Measurements from ENCODE around the gene CDH4. TPM values are rescaled to one million over a fixed set of nuclear protein-coding genes. Genes with fewer than 3 reads are reported as not detected.

CDH4 gene
- total RNA-seq, 2 experiments from 2014 or later: not detected

DNA sequence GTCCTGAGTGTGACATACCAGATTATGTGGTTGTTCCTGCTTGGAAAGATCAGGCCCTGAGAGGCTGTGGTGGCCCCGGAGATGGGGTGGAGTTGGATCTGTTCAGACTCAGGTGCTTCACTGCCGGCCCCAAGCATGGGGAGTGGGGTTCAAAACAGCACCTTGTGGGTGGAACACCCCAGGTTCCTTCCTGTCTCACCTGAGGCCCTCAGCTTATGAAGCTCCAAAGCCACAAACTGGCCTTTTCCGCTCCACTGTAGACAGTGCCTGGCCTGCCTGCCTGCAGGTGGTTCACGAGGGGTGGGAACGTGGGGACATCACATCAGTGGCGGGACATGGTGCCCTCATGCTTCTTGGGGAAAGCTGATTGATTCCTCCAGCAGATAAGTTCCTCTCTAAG, 667.2 kb downstream of the CDH4 start:
- Histone ChIP-seq H2AFZ (ENCODE audit: low read length) (no peak overlapping the region), H3K9me2 (ENCODE audit: insufficient read depth, low read length) (no peaks in the 10 kb centered on the region), H3K27ac (ENCODE audit: low read depth, low read length, poor library complexity, severe bottlenecking) (no peak overlapping the region), H4K20me1 (ENCODE audit: insufficient read depth, low read length) (no peaks in the 10 kb centered on the region), H3K4me1 (ENCODE audit: insufficient read depth, low read length, poor library complexity, severe bottlenecking) (no peaks in the 10 kb centered on the region), H3K4me2 (ENCODE audit: low read length) (no peak overlapping the region), H3K9me3 (ENCODE audit: low read length) (no peaks in the 10 kb centered on the region), H3K36me3 (ENCODE audit: insufficient read depth, low read length) (no peaks in the 10 kb centered on the region), H3K4me3 (ENCODE audit: low read depth, low read length, poor library complexity, severe bottlenecking) (no peak overlapping the region), H3K79me2 (ENCODE audit: insufficient read depth, low read depth, low read length) (no peaks in the 10 kb centered on the region)
- intact Hi-C loops (cut with micrococcal nuclease; ENCODE audit: unreplicated experiment): no loop called here
- BruUV-seq (replicated peaks): no TSS peak
- CTCF ChIA-PET (ENCODE audit: unreplicated experiment): no interaction called here
- no peak for DNase-seq (ENCODE audit: low spot score)
- TF ChIP-seq, protein P1, sequence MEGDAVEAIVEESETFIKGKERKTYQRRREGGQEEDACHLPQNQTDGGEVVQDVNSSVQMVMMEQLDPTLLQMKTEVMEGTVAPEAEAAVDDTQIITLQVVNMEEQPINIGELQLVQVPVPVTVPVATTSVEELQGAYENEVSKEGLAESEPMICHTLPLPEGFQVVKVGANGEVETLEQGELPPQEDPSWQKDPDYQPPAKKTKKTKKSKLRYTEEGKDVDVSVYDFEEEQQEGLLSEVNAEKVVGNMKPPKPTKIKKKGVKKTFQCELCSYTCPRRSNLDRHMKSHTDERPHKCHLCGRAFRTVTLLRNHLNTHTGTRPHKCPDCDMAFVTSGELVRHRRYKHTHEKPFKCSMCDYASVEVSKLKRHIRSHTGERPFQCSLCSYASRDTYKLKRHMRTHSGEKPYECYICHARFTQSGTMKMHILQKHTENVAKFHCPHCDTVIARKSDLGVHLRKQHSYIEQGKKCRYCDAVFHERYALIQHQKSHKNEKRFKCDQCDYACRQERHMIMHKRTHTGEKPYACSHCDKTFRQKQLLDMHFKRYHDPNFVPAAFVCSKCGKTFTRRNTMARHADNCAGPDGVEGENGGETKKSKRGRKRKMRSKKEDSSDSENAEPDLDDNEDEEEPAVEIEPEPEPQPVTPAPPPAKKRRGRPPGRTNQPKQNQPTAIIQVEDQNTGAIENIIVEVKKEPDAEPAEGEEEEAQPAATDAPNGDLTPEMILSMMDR (conservative IDR thresholded peaks at IDR 0.05; ENCODE audit: low read length): no peak
- TF ChIP-seq EZH2phosphoT487 (IDR thresholded peaks at IDR 0.05; ENCODE audit: borderline replicate concordance, low read depth, low read length): no peak
- POLR2A ChIA-PET: no interaction called here

GRCh38 chr20:61919675-61920365, 667.8 kb downstream of the CDH4 start:
- H3K9me3 ChIP-seq (ENCODE audit: low read length): no peaks in the 10 kb centered on the region
- H3K79me2 ChIP-seq (ENCODE audit: insufficient read depth, low read depth, low read length): no peaks in the 10 kb centered on the region
- H3K9me2 ChIP-seq (ENCODE audit: insufficient read depth, low read length): no peaks in the 10 kb centered on the region
- H3K4me1 ChIP-seq (ENCODE audit: insufficient read depth, low read length, poor library complexity, severe bottlenecking): no peaks in the 10 kb centered on the region
- H3K4me2 ChIP-seq (ENCODE audit: low read length): no peak overlapping the region
- BruUV-seq (replicated peaks): no TSS peak
- H3K36me3 ChIP-seq (ENCODE audit: insufficient read depth, low read length): no peaks in the 10 kb centered on the region
- no peak overlapping the region for H2AFZ ChIP-seq (ENCODE audit: low read length)
- no peaks in the 10 kb centered on the region for H4K20me1 ChIP-seq (ENCODE audit: insufficient read depth, low read length)
- intact Hi-C loops (cut with micrococcal nuclease; ENCODE audit: unreplicated experiment): no loop called here
- POLR2A ChIA-PET: no interaction called here
- H3K4me3 ChIP-seq (ENCODE audit: low read depth, low read length, poor library complexity, severe bottlenecking): no peak overlapping the region
- no peak for TF ChIP-seq EZH2phosphoT487 (IDR thresholded peaks at IDR 0.05; ENCODE audit: borderline replicate concordance, low read depth, low read length)
- TF ChIP-seq, protein P1 (conservative IDR thresholded peaks at IDR 0.05; ENCODE audit: low read length): no peak
- CTCF ChIA-PET (ENCODE audit: unreplicated experiment): no interaction called here
- no peak overlapping the region for H3K27ac ChIP-seq (ENCODE audit: low read depth, low read length, poor library complexity, severe bottlenecking)
- no peak for DNase-seq (ENCODE audit: low spot score)

DNA sequence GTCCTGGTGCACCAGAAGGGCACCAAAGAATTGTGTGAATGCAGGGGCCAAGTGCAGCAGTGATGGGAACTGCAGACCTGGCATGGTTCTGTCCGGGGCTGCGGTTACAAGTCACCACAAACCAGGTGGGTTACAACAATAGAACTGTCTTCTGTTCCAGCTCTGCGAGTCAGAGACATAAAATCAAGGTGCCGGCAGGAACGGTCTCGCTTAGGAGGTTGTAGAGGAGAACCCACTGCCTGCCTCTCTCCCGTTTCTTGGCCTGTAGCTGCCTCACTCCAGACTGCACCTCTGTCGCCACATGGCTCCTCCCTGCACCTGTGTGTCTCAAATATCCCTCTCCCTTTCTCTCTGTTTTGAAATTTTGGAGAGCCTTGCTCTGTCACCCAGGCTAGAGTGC, 670.4 kb downstream of the CDH4 start:
- Histone ChIP-seq H3K36me3 (ENCODE audit: insufficient read depth, low read length) (no peaks in the 10 kb centered on the region), H3K9me3 (ENCODE audit: low read length) (no peaks in the 10 kb centered on the region), H3K4me1 (ENCODE audit: insufficient read depth, low read length, poor library complexity, severe bottlenecking) (no peaks in the 10 kb centered on the region), H3K9me2 (ENCODE audit: insufficient read depth, low read length) (no peaks in the 10 kb centered on the region), H3K27ac (ENCODE audit: low read depth, low read length, poor library complexity, severe bottlenecking) (no peak overlapping the region), H3K4me3 (ENCODE audit: low read depth, low read length, poor library complexity, severe bottlenecking) (no peak overlapping the region), H4K20me1 (ENCODE audit: insufficient read depth, low read length) (no peaks in the 10 kb centered on the region), H2AFZ (ENCODE audit: low read length) (no peak overlapping the region), H3K4me2 (ENCODE audit: low read length) (no peak overlapping the region), H3K79me2 (ENCODE audit: insufficient read depth, low read depth, low read length) (no peaks in the 10 kb centered on the region)
- TF ChIP-seq EZH2phosphoT487 (IDR thresholded peaks at IDR 0.05; ENCODE audit: borderline replicate concordance, low read depth, low read length): no peak
- TF ChIP-seq, protein P1 (conservative IDR thresholded peaks at IDR 0.05; ENCODE audit: low read length): no peak
- BruUV-seq (replicated peaks): no TSS peak
- CTCF ChIA-PET (ENCODE audit: unreplicated experiment): no interaction called here
- POLR2A ChIA-PET: no interaction called here
- peak; percentile 15 for DNase-seq (ENCODE audit: low spot score)
- intact Hi-C loops (cut with micrococcal nuclease; ENCODE audit: unreplicated experiment): no loop called here

Data from OCI-LY7 (cell line).